HG02884 (cell line): ENCODE data around the gene CYTH3.
"Not testable (repeated sequence)": the region's sequence is repeated elsewhere in the genome, so short reads cannot be mapped to it uniquely, and the experiment has no call there.

ENCODE experiments used
- ATAC-seq: cut with Tn5 transposase; IDR thresholded peaks from one replicate; pipeline ENCODE4 v1.9.1; 2021; ENCODE audit warnings: mild to moderate bottlenecking, moderate library complexity; ENCODE audit not compliant: unreplicated experiment

Gene CYTH3

DNA sequence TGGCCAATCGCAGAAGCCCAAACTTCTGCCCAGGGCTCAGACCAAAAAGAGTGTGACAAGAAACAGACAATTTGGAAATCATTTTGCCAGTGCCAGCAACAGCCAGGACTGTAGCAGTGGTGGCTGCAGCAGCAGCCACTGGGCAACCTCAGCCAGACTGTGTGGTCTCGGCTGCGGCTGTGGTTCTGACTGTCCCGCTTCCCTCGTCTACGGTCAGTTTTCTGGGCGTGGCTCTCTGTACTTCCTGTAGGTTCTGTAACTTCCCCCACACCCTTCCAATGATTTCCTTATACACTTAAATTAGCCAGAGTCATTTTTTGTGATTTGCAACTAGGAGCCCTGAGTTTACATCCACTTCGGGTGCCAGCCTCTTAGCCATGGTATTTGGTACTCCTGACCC lies 39.9 kb downstream of the CYTH3 start:
- peak; percentile 50 for ATAC-seq

DNA sequence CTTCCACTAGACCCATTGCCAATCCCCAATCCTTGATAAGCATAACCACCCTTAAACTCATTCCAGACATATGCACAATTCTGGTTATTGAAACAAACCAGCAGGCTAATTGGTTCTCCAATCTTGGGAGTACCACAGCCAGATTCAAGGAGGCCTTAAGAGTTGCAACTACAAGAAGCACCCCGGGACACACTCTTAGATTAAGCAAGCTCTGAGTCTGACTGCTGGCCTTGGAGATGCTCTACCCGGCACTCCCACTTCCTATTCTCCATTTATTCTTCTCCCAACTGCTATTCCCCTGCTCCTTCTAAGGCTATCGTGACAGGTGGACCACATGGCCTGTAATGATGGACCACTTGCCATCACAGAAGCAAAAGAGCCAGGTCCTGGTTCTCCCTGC lies 40.3 kb downstream of the CYTH3 start:
- ATAC-seq: no peak

DNA sequence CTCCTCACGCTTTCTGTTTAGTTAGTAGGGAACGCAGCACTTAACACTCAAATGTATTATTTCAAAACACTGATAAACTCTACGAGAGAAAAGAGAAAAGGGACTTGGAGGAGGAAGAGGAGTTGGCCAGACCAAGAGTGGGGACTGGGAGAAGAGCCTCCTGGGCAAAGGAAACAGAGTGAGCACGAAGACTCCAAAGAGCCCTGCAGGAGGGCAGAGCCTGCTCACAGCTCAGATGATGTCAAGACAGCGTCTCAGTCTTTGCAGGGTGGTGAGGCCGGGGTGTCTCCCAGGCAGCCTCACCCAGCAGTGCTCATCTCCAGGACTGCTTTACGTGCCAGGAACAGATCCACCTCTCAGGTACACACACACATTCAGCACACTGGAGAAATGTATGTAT lies 41.2 kb downstream of the CYTH3 start:
- ATAC-seq: no peak

DNA sequence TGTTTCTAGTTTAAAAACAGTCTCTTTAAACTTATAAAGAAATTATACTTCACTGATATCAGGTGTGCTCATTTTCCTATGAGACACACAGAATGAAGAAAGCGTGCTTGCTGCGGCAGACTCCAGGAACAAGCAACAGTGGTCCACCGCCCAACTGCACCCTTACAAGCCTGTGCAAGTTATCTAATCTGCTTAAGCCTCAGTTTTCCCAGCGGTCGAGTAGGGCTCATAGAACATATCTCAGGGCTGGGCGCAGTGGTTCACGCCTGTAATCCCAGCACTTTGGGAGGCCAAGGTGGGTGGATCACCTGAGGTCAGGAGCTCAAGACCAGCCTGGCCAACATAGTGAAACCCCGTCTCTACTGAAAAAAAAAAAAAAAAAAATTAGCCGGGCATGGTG lies 43.1 kb downstream of the CYTH3 start:
- ATAC-seq: not testable (repeated sequence)

GRCh38 chr7:6228361-6229229 lies 43.8 kb downstream of the CYTH3 start:
- ATAC-seq: peak; percentile 80

GRCh38 chr7:6227294-6227846 lies 45.1 kb downstream of the CYTH3 start:
- no peak for ATAC-seq

GRCh38 chr7:6226194-6226799 lies 46.1 kb downstream of the CYTH3 start:
- no peak for ATAC-seq

DNA sequence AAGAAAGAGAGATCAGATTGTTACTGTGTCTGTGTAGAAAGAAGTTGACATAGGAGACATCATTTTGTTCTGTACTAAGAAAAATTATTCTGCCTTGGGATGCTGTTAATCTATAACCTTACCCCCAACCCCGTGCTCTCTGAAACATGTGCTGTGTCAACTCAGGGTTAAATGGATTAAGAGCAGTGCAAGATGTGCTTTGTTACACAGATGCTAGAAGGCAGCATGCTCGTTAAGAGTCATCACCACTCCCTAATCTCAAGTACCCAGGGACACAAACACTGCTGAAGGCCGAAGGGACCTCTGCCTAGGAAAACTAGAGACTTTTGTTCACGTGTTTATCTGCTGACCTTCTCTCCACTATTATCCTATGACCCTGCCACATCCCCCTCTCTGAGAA lies 49.0 kb downstream of the CYTH3 start:
- not testable (repeated sequence) for ATAC-seq

GRCh38 chr7:6223010-6223409 lies 49.4 kb downstream of the CYTH3 start:
- not testable (repeated sequence) for ATAC-seq

- peak; percentile 42 for ATAC-seq
These were observed 50.8 kb downstream of the CYTH3 start for GRCh38 chr7:6221340-6222319.

- ATAC-seq: no peak
These were observed 54.1 kb downstream of the CYTH3 start for GRCh38 chr7:6218329-6218728.

GRCh38 chr7:6212008-6212407 lies 60.4 kb downstream of the CYTH3 start:
- no peak for ATAC-seq

DNA sequence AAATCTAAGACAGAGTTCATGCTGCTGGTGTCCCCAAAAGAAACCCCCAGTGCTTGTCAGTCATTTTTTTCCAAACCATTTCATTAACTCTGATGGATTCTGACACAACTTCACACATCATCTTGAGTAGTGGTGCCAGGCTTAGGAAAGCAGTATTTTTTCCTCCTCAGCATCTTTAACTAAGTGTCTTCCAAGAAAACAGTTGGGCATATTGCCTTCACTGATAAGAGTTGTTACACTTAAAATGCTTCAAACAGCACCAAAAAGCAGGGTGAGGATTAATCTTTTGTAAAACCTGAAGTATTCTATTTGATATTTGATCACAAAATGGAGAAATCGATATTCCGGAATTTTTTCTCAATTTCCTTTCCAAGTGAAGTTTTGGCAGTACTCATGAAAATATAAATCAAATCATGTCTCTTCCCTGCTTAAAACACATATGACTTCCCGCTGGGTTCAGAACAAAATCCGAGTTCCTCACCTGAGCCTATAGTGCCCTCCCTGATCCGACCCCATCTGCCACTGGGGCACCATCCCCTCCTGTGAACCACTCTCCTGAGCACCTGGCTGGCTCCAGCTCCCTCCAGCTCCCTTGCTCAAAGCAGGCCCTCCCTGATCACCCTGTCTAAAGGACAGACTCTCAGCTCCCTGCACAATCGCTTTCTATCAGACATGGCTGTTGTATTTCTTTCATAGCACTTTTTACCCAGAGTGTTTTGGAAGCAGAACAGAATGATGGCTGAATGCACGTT lies 61.6 kb downstream of the CYTH3 start:
- ATAC-seq: no peak

DNA sequence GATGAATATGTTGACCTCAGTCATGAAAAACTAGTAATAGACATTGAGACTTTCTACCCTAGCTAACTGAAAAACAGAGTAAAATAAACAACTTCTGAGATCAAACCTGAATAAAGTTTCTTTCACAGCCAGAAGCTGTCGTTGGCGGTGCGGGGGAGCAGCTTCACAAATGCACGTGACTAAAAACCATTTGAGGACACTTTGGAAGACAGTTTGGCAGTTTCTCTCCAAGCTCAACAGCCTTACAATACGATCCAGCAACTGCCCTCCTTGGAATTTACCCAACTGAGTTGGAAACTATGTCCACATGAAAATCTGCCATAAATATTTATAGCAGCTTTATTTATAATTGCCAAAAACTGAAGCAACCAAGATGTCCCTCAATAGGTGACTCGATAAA lies 63.1 kb downstream of the CYTH3 start:
- ATAC-seq: no peak

DNA sequence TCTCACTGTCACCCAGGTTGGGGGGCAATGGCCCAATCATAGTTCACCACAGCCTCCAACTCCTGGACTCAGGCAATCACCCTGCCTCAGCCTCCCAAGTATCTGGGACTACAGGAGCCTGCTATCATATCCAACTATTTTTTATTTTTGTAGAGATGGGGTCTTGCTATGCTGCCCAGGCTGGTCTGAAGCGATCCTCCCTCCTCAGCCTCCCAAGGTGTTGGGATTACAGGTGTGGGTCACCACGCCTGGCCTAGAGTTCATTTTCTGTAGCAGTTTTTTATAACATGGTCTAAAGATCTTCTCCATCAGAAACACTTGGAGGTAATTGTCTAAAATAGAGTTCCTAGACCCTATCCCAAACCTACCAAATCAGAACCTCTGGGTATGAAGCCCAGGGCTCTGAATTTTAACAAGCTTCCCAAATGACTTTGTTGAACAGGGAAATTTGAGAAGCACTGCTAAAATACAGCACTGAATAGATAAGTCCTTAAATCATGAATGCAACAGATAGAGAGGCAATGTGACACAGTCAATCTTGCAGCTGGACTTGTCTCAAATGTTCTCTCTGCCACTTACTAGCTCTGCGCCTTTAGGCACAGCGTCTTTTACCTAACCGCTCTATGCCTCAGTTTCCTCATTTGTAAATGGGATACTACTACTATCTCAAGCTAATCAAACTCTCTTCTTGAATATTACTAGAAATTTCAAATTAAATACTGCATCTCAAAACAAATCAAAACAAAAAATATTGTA lies 63.7 kb downstream of the CYTH3 start:
- ATAC-seq: no peak

GRCh38 chr7:6205971-6206660 lies 66.3 kb downstream of the CYTH3 start:
- ATAC-seq: no peak

DNA sequence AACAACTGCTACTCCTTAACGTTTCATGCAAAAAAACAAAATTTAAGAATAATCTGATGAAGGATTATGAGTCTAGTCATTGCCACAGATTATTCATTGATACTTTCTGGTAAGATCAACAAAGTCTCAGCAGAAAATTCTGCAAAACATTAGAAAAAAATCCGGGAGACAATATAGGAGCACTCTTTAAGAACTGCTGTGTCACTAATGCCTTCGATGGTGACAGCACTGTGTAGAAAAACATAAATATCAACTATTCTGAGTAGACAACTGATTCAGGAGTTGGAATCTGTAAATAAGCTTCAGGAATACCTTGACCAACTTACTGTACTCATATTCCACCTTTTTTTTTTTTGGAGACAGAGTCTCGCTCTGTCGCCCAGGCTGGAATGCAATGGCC lies 69.0 kb downstream of the CYTH3 start:
- no peak for ATAC-seq

DNA sequence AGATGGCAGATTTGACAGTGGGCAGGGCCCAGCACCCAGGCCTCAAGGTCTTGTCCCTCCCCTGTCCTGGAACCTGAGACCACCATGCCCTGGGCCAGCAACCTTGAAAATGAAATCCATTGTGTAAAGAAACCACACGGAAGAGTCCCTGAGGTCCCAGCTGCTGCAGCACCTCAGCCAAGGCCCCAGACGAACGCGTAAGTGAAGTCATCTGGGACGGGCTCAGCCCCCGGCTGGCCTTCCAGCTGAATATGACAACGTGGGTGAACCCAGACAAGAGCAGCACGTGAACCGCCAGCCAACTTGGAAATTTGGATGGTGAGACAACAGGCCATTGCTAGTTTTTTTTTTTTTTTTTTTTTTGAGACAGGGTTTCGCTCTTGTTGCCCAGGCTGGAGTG lies 70.3 kb downstream of the CYTH3 start:
- ATAC-seq: no peak

DNA sequence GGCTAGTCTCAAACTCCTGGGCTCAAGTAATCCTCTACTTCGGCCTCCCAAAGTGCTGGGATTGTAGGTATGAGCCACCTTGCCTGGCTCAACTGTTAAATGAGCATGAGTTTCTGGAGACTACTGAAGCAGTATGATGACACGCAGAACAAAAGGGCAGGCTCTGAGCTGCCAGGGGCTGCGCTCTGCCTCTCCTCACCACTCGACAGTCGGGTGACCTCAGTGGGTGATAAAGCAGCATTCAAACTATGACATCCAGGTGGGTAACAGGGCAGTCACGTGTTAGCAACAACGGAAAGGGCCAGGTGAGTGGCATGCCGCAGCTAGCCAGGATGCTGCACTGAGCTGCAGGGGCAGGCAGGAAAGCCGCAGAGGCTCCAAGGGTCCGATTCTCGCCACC lies 71.5 kb downstream of the CYTH3 start:
- no peak for ATAC-seq
